Naive thymus-derived CD4-positive, alpha-beta T cell (primary cell): ENCODE measurements around the gene SLC7A1. TPM values are rescaled to one million over a fixed set of nuclear protein-coding genes. Genes with fewer than 3 reads are reported as not detected.

ENCODE experiments used
- ATAC-seq: fragments of 150-1000 bp; cut with Tn5 transposase; 2 replicates; pipeline ENCODE4 v1.10.0; 2021; ENCODE audit warnings: mild to moderate bottlenecking, moderate library complexity
- CTCF ChIA-PET: fragments of 350-600 bp; sonication (Branson Sonifier 250); formaldehyde crosslinking; loops from one replicate; lab custom pipeline; 2021; ENCODE audit warnings: antibody characterized with exemption; lab: Charles Lee
- POLR2A ChIA-PET: fragments of 350-600 bp; sonication (Branson Sonifier 250); formaldehyde crosslinking; loops from one replicate; lab custom pipeline; 2021; ENCODE audit warnings: antibody characterized with exemption, inconsistent platforms; lab: Charles Lee
- DNase-seq, 9 donors: peaks; one replicate each; pipeline versions ENCODE4 v3.0.0 to v3.0.0-alpha.2; 2020 to 2022; ENCODE audit warnings: mixed read lengths in 1 of 9
- H3K27ac ChIP-seq: one replicate; pipeline ENCODE4 v1.7.0; 2013; ENCODE audit warnings: mild to moderate bottlenecking, low read depth, low read length, moderate library complexity
- H3K27me3 ChIP-seq, 2 donors: one replicate each; pipeline ENCODE4 v1.7.0; 2013; ENCODE audit warnings: low read length in 2 of 2, mild to moderate bottlenecking in 2 of 2, moderate library complexity in 2 of 2; ENCODE audit not compliant: control insufficient read depth in 2 of 2, insufficient read depth in 2 of 2
- H3K36me3 ChIP-seq, 3 experiments: 1 replicate in 2 of 3; 2 replicates in 1 of 3; pipeline ENCODE4 v1.7.0; 2013; ENCODE audit warnings: low read length in 3 of 3, mild to moderate bottlenecking in 3 of 3, moderate library complexity in 1 of 3; ENCODE audit not compliant: insufficient read depth in 3 of 3, control insufficient read depth in 2 of 3
- H3K4me1 ChIP-seq, 2 donors: one replicate each; pipeline ENCODE4 v1.7.0; 2013; ENCODE audit warnings: low read length in 2 of 2, mild to moderate bottlenecking in 2 of 2, moderate library complexity in 1 of 2; ENCODE audit not compliant: control insufficient read depth in 2 of 2, insufficient read depth in 2 of 2
- H3K4me3 ChIP-seq: 2 replicates; pipeline ENCODE4 v1.7.0; 2013; ENCODE audit warnings: mild to moderate bottlenecking, low read length
- H3K9me3 ChIP-seq, 3 experiments: 1 replicate in 2 of 3; 2 replicates in 1 of 3; pipeline ENCODE4 v1.7.0; 2013; ENCODE audit warnings: low read length in 3 of 3; ENCODE audit not compliant: control insufficient read depth in 2 of 3
- H3K27ac Mint-ChIP-seq, 9 donors: one replicate each; pipeline ENCODE4 v1.8.0; 2020 to 2022; ENCODE audit warnings: mixed read lengths in 9 of 9, mild to moderate bottlenecking in 8 of 9, moderate library complexity in 5 of 9, inconsistent platforms in 2 of 9
- H3K27me3 Mint-ChIP-seq, 5 donors: one replicate each; pipeline ENCODE4 v1.8.0; 2021 to 2022; ENCODE audit warnings: mixed read lengths in 5 of 5, mild to moderate bottlenecking in 1 of 5
- H3K36me3 Mint-ChIP-seq, 5 donors: one replicate each; pipeline ENCODE4 v1.8.0; 2020 to 2022; ENCODE audit warnings: mixed read lengths in 5 of 5, mild to moderate bottlenecking in 3 of 5, inconsistent platforms in 1 of 5
- H3K4me1 Mint-ChIP-seq, 7 donors: one replicate each; pipeline ENCODE4 v1.8.0; 2020 to 2022; ENCODE audit warnings: mixed read lengths in 7 of 7, mild to moderate bottlenecking in 3 of 7, inconsistent platforms in 1 of 7
- H3K4me3 Mint-ChIP-seq, 10 donors: one replicate each; pipeline ENCODE4 v1.8.0; 2020 to 2022; ENCODE audit warnings: mild to moderate bottlenecking in 10 of 10, mixed read lengths in 10 of 10, moderate library complexity in 6 of 10, inconsistent platforms in 2 of 10
- H3K9me3 Mint-ChIP-seq, 11 donors: one replicate each; pipeline ENCODE4 v1.8.0; 2020 to 2022; ENCODE audit warnings: mixed read lengths in 11 of 11, mild to moderate bottlenecking in 4 of 11, inconsistent platforms in 1 of 11, moderate library complexity in 1 of 11
- intact Hi-C, 2 donors: fragments of 100-400 bp; cut with micrococcal nuclease; formaldehyde crosslinking; loops; one replicate each; pipeline ENCODE4 v1.15.1; 2023
- polyA plus RNA-seq, 2 donors: library from polyadenylated mRNA; unstranded; fragments of 300-500 nt; fragmentation: Illumina TruSeq; gene quantifications; one replicate each; pipeline ENCODE4 v1.2.3, GENCODE V29; 2021
- total RNA-seq, 6 experiments: library from RNA in 5 of 6; stranded (reverse) in 5 of 6; gene quantifications; 1 replicate in 5 of 6; 2 replicates in 1 of 6; pipeline ENCODE4 v1.2.3 and lab custom pipeline; 2021 to 2026

SLC7A1 gene
- total and polyA plus RNA-seq, 7 experiments from 2014 or later, result 4.9 to 63.8 (median 23.1) TPM

DNA sequence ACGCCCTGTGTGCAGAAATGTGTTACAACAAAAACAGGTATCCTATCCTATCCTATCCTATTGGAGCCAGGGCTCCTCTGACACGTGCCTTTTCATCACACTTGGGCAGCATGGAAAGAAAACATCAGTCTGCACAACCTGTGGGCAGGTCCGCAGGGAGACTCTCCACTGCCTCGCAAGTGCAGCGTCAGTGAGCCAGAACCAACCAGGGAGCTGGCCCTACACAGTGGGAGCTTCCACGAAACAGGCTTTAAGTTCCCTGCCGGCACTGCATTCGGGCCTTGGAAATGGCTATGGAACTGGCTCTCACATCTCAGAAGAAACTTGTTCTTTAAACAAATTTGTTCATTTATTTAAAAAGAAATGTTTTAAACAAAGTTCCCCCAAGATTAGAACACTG lies 49.5 kb downstream of the SLC7A1 start:
- H3K36me3 Mint-ChIP-seq, result peaks cover 8 to 49% (median 31%) of the 10 kb centered on the region in 5 donors
- no peaks in the 10 kb centered on the region for H3K9me3 Mint-ChIP-seq
- intact Hi-C loops, result no loop called here
- Histone ChIP-seq H3K27ac (no peak overlapping the region), H3K4me3 (no peak overlapping the region), H3K4me1 (no peaks in the 10 kb centered on the region), H3K36me3 (peaks cover 0 to 34% (median 6%) of the 10 kb centered on the region in 3 experiments), H3K27me3 (no peaks in the 10 kb centered on the region), H3K9me3 (no peaks in the 10 kb centered on the region)
- H3K4me3 Mint-ChIP-seq, result no peak overlapping the region
- DNase-seq (no peak), ATAC-seq (no peak)
- CTCF ChIA-PET, result no interaction called here
- POLR2A ChIA-PET, result no interaction called here
- peaks cover 5 to 39% (median 16%) of the 10 kb centered on the region in 7 donors for H3K4me1 Mint-ChIP-seq
- no peak overlapping the region for H3K27ac Mint-ChIP-seq
- H3K27me3 Mint-ChIP-seq, result no peaks in the 10 kb centered on the region

DNA sequence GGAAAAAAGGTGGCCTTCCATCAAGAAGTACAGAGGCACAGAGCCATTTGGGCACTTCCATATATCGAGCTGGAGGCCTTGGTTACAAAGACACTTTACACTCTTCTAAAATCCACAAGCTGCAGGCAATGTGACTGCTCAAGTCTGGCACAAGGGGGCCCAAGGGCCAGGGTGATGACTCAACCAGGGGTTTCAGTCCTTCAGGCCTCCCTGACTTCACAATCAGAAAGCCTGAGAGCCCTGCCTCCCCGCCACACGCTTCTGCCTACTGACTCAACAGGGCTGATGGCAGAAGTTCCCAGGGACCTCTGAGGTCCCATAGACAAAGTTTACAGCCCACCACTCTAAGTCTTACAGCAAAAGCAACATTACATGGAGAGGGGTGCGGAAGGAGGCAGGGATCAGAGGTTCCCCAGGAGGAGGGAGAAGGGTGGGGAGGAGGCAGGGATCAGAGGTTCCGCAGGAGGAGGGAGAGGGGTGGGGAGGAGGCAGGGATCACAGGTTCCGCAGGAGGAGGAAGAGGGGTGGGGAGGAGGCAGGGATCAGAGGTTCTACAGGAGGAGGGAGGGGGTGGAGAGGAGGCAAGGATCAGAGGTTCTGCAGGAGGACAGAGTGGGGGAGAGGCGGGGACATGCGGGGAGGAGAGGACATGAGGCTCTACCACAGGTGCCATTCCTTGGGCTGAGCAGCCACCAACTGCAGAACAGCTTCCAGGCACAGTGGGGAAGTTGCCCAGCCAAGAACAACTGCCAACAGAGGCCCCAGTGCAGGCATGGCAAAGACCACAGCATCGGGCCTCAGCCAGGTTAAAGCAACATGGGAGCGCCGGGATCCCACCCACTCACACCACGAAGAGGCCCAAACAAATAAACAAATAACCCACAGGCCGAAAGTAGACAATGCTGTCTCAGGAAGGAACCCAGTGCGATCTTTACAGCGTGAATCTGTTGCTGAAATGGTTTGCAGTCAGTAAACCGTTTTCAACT lies 52.0 kb downstream of the SLC7A1 start:
- H3K9me3 ChIP-seq, result no peaks in the 10 kb centered on the region
- Mint-ChIP-seq H3K27ac (peak overlapping the region in 1 of 9 donors; percentile 53), H3K9me3 (no peaks in the 10 kb centered on the region), H3K27me3 (no peaks in the 10 kb centered on the region), H3K4me1 (peaks cover 8 to 39% (median 15%) of the 10 kb centered on the region in 7 donors), H3K4me3 (no peak overlapping the region), H3K36me3 (peaks cover 6 to 33% (median 18%) of the 10 kb centered on the region in 5 donors)
- ChIA-PET POLR2A (no interaction called here), CTCF (no interaction called here)
- H3K4me3 ChIP-seq, result no peak overlapping the region
- H3K4me1 ChIP-seq, result no peaks in the 10 kb centered on the region
- ATAC-seq, result no peak
- H3K27me3 ChIP-seq, result no peaks in the 10 kb centered on the region
- no peak overlapping the region for H3K27ac ChIP-seq
- peak in 1 of 9 donors; percentile 42 for DNase-seq
- H3K36me3 ChIP-seq, result peaks cover 0 to 15% (median 0%) of the 10 kb centered on the region in 3 experiments
- intact Hi-C loops, result no loop called here

DNA sequence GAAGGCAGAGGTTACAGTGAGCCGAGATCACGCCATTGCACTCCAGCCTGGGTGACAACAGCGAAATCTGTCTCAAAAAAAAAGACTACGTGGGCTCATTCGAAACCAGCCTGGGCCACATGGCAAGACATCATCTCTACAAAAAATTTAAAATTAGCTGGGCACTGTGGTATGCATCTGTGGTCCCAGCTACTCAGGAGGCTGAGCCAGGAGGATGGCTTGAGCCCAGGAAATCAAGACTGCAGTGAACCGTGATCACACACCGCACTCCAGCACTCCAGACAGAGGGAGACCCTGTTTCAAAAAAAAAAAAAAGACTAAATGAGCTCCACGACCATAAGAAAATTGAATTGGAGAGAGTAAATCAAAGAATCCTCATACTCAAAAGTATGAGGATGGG lies 53.1 kb downstream of the SLC7A1 start:
- Histone ChIP-seq H3K27ac (no peak overlapping the region), H3K36me3 (peaks cover 0 to 9% (median 0%) of the 10 kb centered on the region in 3 experiments), H3K27me3 (no peaks in the 10 kb centered on the region), H3K9me3 (no peaks in the 10 kb centered on the region), H3K4me1 (no peaks in the 10 kb centered on the region), H3K4me3 (no peak overlapping the region)
- Mint-ChIP-seq H3K9me3 (no peaks in the 10 kb centered on the region), H3K27ac (peak overlapping the region in 1 of 9 donors; percentile 46), H3K4me1 (peaks cover 13 to 47% (median 21%) of the 10 kb centered on the region in 7 donors), H3K27me3 (no peaks in the 10 kb centered on the region), H3K4me3 (no peak overlapping the region), H3K36me3 (peaks cover 6 to 28% (median 8%) of the 10 kb centered on the region in 5 donors)
- ATAC-seq, result no peak
- POLR2A ChIA-PET, result interaction anchor here (0.6 kb wide), 1 partner anchor 583 kb away, joined by 3 read pairs; no protein-coding TSS in a partner anchor
- CTCF ChIA-PET, result no interaction called here
- intact Hi-C loops, result no loop called here
- no peak for DNase-seq

DNA sequence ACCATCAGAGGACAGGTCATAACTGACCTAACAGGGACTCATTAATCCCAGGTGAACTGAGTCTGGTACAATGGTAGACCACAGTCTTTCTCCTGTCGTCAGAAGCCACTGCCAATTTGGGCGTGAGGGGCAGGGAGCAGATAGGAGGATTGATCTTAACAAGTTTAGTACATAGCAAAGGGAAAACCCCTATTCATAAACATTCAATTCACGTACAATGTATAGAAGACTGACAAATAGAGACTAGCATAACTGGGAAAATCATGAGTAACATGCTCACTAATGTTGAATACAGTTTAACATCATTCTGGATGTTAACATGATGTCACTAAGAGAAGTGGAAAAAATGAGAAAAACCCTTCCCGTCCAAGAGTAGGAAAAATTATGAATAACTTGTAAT lies 54.1 kb downstream of the SLC7A1 start:
- POLR2A ChIA-PET, result no interaction called here
- H3K27me3 ChIP-seq, result no peaks in the 10 kb centered on the region
- H3K27me3 Mint-ChIP-seq, result no peaks in the 10 kb centered on the region
- no peak for DNase-seq
- peaks cover 0 to 9% (median 0%) of the 10 kb centered on the region in 3 experiments for H3K36me3 ChIP-seq
- no peak overlapping the region for H3K27ac ChIP-seq
- no peaks in the 10 kb centered on the region for H3K9me3 ChIP-seq
- peak overlapping the region in 1 of 9 donors; percentile 7 for H3K27ac Mint-ChIP-seq
- CTCF ChIA-PET, result no interaction called here
- H3K4me3 Mint-ChIP-seq, result no peak overlapping the region
- ATAC-seq, result no peak
- no peak overlapping the region for H3K4me3 ChIP-seq
- peaks cover 10 to 42% (median 19%) of the 10 kb centered on the region in 7 donors for H3K4me1 Mint-ChIP-seq
- H3K9me3 Mint-ChIP-seq, result no peaks in the 10 kb centered on the region
- H3K36me3 Mint-ChIP-seq, result peaks cover 2 to 22% (median 8%) of the 10 kb centered on the region in 5 donors
- intact Hi-C loops, result no loop called here
- H3K4me1 ChIP-seq, result no peaks in the 10 kb centered on the region

DNA sequence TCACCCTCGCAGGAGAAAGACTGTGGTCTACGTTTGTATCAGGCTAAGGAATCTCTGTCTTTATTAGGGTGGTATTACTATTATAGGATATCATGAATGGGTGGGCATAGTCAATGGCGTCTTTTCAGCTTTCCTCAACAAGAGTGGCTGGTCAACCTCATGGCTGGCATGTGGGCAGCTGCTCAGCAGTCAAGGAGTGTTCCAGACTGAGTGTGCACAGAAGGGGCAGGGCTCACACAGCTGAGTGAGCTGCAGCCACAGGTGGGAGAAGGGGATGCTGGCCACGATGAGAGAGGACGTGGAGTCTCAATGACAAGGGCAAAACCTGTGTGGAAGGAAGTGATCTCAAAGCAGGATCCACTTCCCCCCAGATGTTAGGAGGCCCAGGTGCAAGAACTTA lies 54.7 kb downstream of the SLC7A1 start:
- ChIA-PET CTCF (no interaction called here), POLR2A (no interaction called here)
- H3K27me3 Mint-ChIP-seq, result no peaks in the 10 kb centered on the region
- peaks cover 0 to 8% (median 0%) of the 10 kb centered on the region in 3 experiments for H3K36me3 ChIP-seq
- no peak overlapping the region for H3K4me3 ChIP-seq
- no peaks in the 10 kb centered on the region for H3K4me1 ChIP-seq
- no peaks in the 10 kb centered on the region for H3K27me3 ChIP-seq
- peak overlapping the region in 3 of 9 donors; percentile 28 to 54 (median 36) for H3K27ac Mint-ChIP-seq
- H3K9me3 ChIP-seq, result no peaks in the 10 kb centered on the region
- peaks cover 6 to 21% (median 12%) of the 10 kb centered on the region in 5 donors for H3K36me3 Mint-ChIP-seq
- H3K27ac ChIP-seq, result no peak overlapping the region
- H3K4me1 Mint-ChIP-seq, result peaks cover 8 to 41% (median 19%) of the 10 kb centered on the region in 7 donors
- DNase-seq, result no peak
- no peaks in the 10 kb centered on the region for H3K9me3 Mint-ChIP-seq
- intact Hi-C loops, result no loop called here
- H3K4me3 Mint-ChIP-seq, result no peak overlapping the region
- no peak for ATAC-seq

DNA sequence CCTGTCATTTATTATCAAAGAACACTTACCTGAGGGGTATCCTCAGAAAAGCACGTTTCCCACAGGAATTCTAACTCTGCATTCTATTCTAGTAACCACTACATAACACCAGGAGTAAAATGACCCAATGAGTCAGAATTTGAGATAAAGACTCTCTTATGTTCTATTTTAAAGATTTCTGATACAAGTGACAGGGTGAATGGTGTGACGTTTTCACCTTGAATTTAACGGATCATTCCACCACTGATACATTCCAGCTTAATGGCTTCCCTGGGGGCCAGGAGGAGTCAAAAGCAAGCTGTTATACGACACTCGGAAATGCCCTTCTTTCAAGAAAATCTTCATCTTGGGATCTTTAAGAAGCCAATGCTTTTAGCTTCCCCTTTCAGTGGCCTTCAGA lies 55.2 kb downstream of the SLC7A1 start:
- Histone ChIP-seq H3K27me3 (no peaks in the 10 kb centered on the region), H3K27ac (no peak overlapping the region), H3K36me3 (peaks cover 0 to 11% (median 0%) of the 10 kb centered on the region in 3 experiments), H3K9me3 (no peaks in the 10 kb centered on the region), H3K4me3 (no peak overlapping the region), H3K4me1 (no peaks in the 10 kb centered on the region)
- Mint-ChIP-seq H3K36me3 (peaks cover 4 to 23% (median 13%) of the 10 kb centered on the region in 5 donors), H3K4me1 (peaks cover 8 to 40% (median 18%) of the 10 kb centered on the region in 7 donors), H3K27me3 (no peaks in the 10 kb centered on the region), H3K27ac (no peak overlapping the region), H3K9me3 (no peaks in the 10 kb centered on the region), H3K4me3 (no peak overlapping the region)
- DNase-seq (no peak), ATAC-seq (no peak)
- ChIA-PET CTCF (no interaction called here), POLR2A (no interaction called here)
- intact Hi-C loops, result no loop called here
